RCC 7860 (cell line): ENCODE data around the gene TMEM63A.
"Not testable (repeated sequence)": the region's sequence is repeated elsewhere in the genome, so short reads cannot be mapped to it uniquely, and the experiment has no call there.

ENCODE experiments used
- DNase-seq: peaks from one replicate; pipeline ENCODE4 v3.0.0-alpha.2; 2015; ENCODE audit warnings: low spot score
- FAIRE-seq: peaks from 2 replicates; lab custom pipeline; 2012; peaks lifted over from hg19 to GRCh38; lab: Jason Lieb, UNC

Gene TMEM63A

GRCh38 chr1:225909477-225909876 lies 27.3 kb upstream of the TMEM63A start:
- DNase-seq (no peak), FAIRE-seq (no peak)

DNA sequence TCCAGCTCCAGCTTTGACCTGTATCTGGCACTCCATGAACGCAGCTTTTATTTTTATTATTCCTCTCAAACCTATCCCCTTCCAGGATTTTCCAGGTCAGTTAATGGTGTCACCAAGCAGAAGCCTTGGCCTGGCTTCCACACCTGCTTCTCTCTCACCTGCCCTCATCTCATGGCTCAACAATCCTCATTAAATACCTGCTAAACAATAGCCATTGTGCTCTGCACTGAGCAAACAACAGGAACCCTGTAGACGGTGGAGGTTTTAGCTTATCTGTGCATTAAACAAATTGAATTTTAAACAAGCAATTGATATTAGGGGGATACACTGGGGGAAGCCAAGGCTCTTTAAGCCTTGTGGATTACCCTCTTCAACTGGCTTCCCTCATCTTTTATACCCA lies 26.6 kb upstream of the TMEM63A start:
- DNase-seq (no peak), FAIRE-seq (no peak)

DNA sequence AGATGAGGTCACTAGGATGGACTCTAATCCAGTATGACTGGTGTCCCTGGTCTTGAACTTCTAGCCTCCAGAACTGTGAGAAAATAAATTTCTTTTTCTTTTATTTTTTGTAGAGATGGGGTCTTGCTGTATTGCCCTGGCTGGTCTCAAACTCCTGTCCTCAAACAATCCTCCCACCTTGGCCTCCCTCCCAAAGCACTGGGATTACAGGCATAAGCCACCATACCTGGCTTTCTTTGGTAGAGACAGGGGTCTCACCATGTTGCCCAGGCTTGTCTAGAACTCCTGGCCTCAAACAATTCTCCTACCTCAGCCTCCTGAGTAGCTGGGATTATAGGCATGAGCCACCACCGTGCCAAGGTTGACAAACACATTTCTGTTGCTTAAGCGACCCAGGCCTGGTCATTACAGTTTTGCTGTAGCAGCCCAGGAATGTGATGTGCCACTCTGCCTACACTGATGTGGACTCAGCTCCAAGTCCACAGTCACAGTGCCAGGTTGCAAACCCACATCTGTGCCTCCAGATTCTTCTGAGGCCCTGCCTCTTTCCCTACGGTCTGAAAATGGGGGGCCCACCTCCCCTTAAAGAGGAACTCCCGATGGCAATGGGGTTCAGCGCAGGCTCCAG lies 25.9 kb upstream of the TMEM63A start:
- FAIRE-seq (no peak), DNase-seq (no peak)

GRCh38 chr1:225907341-225907740 lies 25.2 kb upstream of the TMEM63A start:
- DNase-seq: no peak
- no peak for FAIRE-seq

- DNase-seq (no peak), FAIRE-seq (no peak)
Measured at GRCh38 chr1:225906467-225906866, 24.3 kb upstream of the TMEM63A start.

DNA sequence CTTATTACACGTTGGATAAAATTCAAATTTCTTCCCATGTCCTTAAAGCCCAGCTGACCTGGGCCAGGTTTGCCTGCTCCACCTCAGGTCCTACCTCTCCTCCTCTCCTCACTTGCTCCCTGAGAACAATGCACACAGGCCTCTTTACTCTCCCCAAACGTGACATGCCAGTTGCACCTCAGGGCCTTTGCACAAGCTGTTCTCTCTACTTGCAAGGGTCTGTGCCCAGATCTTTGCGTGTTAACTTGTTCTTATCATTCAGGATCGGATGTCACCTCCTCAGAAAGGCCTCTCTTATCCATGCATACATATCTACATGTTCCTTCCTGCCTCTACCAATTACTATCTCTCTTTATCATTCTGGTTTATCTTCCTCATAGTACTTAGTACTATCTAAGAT lies 21.4 kb upstream of the TMEM63A start:
- DNase-seq: no peak
- no peak for FAIRE-seq

GRCh38 chr1:225899044-225899925 lies 17.1 kb upstream of the TMEM63A start:
- no peak for FAIRE-seq
- DNase-seq: no peak

GRCh38 chr1:225897595-225898514 lies 15.7 kb upstream of the TMEM63A start:
- FAIRE-seq: no peak
- DNase-seq: no peak

GRCh38 chr1:225896937-225897549 lies 14.9 kb upstream of the TMEM63A start:
- DNase-seq: peak; percentile 62
- no peak for FAIRE-seq

DNA sequence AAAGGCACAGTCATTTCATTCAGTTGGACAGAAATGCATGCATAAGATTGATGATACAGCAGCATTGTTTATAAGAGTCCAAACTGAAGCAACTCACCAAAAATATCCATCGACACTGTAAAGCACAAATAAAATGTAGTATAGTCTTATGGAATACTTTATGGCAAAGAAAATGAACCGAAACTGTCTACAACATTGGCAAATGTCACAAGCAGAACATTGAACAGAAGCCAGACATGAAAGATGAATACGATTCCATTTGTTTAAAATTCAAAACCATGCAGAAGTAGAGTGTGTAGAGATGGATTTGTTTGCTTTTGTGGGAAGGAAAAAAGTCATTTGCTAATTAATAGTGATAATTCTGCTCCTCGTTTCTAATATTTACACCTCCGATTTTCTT lies 14.3 kb upstream of the TMEM63A start:
- no peak for DNase-seq
- no peak for FAIRE-seq

DNA sequence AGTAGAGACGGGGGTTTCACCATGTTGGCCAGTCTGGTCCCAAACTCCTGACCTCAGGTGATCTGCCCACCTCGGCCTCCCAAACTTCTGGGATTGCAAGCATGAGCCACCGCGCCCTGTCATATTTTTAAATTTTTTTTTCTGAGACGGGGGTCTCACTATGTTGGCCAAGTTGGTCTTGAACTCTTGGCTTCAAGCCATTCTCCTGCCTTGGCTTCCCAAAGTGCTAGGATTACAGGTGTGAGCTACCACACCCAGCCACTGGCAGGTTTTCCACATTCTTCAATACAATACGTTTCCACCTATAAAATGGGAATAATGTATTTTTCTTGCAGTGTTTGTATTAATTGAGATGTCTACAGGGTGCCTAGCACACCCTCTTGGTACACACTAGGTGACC lies 10.1 kb upstream of the TMEM63A start:
- DNase-seq (no peak), FAIRE-seq (no peak)

GRCh38 chr1:225891229-225891972 lies 9.2 kb upstream of the TMEM63A start:
- no peak for FAIRE-seq

GRCh38 chr1:225890346-225891228 lies 8.4 kb upstream of the TMEM63A start:
- FAIRE-seq (no peak), DNase-seq (no peak)

More at GRCh38 chr1:225891229-225891972, 9.2 kb upstream of the TMEM63A start:
- DNase-seq: no peak

DNA sequence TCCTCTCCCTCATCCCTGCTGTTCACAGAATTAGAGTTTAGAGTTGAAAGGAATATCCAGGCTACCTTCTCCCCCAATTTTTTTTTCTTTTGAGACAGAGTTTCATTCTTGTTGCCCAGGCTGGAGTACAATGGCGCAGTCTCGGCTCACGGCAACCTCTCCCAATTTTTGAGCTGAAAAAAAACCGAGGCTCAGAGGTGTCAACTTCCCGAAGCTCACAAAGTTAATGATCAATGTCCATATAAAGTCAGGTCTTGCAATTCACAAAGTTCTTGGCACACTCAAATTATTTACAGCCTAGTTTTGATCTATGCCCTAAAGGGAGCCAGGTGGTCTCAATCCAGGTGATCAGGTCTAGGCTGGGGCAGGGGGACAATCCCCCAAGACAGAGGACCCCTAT lies 7.6 kb upstream of the TMEM63A start:
- no peak for DNase-seq
- no peak for FAIRE-seq

DNA sequence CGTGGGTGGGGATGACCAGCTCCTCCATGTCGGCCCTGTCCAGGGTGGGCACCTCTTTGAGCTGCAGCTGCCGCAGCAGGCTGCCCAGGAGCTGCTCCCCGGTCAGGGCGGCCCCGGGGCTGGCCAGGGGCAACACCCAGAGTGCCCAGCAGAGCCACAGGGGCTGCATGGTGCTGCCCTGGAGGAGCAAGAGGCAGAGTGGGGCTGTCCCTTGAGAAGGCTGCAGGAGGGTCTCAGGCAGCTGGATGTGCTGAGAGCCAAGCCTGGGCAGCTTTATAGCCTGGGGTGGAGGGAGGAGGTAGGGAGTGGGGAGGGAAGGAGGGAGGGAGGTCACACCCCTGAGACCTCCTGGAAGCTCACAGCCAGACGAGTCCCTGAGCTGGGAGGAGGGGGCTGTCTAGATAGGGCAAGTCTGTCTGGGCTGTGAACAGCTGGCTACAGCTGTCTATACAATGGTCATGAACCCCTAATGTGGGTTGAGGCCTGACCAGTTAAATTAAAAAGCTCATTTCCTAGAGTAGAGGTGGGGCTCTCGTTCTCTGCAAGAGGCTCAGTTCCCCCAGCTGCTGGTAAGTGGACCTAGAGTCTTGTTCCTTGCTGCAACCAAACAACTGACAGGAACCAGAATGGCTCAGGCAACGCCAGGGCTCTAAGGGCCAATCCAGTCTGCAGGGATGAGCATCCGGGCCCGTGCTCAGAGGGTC lies 6.9 kb upstream of the TMEM63A start, which contains the start of gene LEFTY1:
Gene LEFTY1, minus strand, starts transcription at position 249 of the 704 bp plus-strand sequence. Its CDS starts 80 bp downstream, at position 169.
- FAIRE-seq (no peak), DNase-seq (no peak)

DNA sequence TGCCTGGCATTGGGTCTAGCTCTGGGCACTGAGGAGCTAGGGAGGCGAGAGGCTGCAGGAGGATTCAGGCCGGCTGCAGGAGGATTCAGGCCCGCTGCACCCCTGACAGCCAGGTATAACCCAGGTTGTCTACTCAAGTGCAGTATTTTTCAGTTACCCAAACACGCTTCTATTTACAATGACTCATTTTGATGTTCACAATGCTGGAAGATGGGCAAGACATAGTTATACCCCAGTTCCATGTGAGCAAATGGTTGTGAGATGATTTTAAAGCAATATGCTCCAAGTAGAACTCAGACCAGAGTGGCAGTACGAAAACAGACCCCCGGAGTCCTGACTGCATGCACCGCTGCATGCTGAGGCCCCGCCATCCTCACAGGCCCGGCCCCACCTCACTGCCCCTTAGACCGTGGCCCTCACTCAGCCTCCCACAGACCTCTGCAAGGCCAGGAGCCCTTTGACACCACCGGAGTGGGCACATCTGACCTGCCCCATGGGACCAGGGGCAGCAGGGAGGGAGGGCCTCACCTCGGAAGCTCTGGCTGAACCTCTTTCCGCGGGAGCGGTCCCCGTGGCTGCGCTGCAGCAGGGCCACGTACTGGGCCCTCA lies 6.2 kb upstream of the TMEM63A start:
- FAIRE-seq (no peak), DNase-seq (no peak)

DNA sequence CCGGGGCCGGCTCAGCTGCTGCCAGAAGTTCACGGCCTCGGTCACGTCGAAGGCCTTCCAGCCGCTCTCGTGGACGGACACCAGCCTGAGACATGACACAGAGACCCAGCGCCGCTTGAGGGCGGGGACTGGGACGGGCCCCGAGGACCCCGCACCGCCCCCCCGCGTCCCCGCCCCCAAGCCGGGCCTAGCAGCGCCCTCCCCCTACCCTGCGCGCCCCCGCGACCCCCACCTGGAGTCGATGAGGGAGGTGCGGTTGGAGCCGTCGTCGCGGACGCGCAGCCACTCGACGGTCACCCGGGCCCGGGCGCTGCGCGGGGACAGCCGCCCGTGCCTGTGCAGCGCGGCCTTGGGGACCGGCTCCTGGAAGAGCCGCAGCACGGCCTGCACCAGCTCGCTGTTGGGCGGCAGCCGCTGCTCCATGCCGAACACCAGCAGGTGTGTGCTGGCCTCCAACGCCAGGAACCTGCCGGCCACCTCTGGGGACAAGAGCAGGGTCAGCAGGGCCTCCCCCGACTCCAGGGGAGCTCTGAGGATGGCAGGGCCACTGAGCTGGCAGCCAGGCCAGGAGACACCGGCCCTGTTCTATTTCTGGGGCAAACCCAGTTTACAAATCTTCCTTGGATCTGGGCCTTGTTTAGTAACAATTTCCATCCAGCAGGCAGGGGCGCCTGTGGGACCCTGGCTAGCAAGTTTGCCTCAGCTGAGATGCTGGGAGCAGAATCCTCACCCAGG lies 5.5 kb upstream of the TMEM63A start:
- not testable (repeated sequence) for FAIRE-seq, DNase-seq

DNA sequence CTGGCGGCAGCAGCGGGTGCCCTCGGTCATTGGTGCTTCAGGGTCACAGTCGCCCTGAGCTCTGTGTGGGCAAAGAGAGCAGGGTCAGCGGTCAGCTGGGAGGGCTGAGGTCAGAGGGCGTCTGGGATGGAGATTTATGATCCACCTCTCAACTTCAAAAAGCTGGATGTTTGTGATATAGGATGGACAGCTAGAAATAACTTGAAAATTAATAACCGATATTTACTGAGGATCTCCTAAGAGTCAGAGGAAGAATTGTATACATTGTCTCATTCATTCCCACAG lies 4.8 kb upstream of the TMEM63A start:
- FAIRE-seq (no peak), DNase-seq (no peak)
